Esophagus muscularis mucosa (tissue), 4 donors: ENCODE measurements around the gene CFAP141. TPM values are rescaled to one million over a fixed set of nuclear protein-coding genes. Genes with fewer than 3 reads are reported as not detected.
A peak's percentile ranks its signal among the peaks of the same experiment; 100 is the strongest.

ENCODE experiments used
- DNase-seq: peaks from one replicate; pipeline ENCODE4 v3.0.0-alpha.2; 2017; ENCODE audit errors: extremely low spot score
- H3K27ac ChIP-seq, 4 donors: fragments of 200-600 bp; sonication (generic); replicated peaks in 1 of 4; 1 replicate in 3 of 4; 2 replicates in 1 of 4; pipeline ENCODE4 v1.5.1; 2016 to 2019; ENCODE audit warnings: mild to moderate bottlenecking in 1 of 4
- H3K27me3 ChIP-seq, 4 donors: fragments of 200-600 bp; sonication (generic); one replicate each; pipeline versions ENCODE4 v1.5.1 to v1.6.0; 2016 to 2019
- H3K36me3 ChIP-seq, 4 donors: fragments of 200-600 bp; sonication (generic); one replicate each; pipeline ENCODE4 v1.5.1; 2016 to 2019
- H3K4me1 ChIP-seq, 4 donors: fragments of 200-600 bp; sonication (generic); one replicate each; pipeline ENCODE4 v1.5.1; 2016 to 2019
- H3K4me3 ChIP-seq, 4 donors: fragments of 200-600 bp; sonication (generic); 1 replicate in 2 of 4; 2 replicates in 2 of 4; pipeline ENCODE4 v1.5.1; 2016 to 2019; ENCODE audit warnings: mild to moderate bottlenecking in 4 of 4, moderate library complexity in 1 of 4
- H3K9me3 ChIP-seq, 4 donors: fragments of 200-600 bp; sonication (generic); 1 replicate in 3 of 4; 2 replicates in 1 of 4; pipeline ENCODE4 v1.5.1; 2016 to 2019
- CTCF ChIP-seq, 3 experiments: fragments of 200-600 bp in 2 of 3; fragments of 450-650 bp in 1 of 3; sonication (generic) in 2 of 3; IDR thresholded peaks; one replicate each; pipeline ENCODE4 v1.5.1; 2017 to 2019; ENCODE audit warnings: antibody characterized with exemption in 3 of 3, mild to moderate bottlenecking in 2 of 3, moderate library complexity in 1 of 3
- EP300 ChIP-seq: sonication (generic); formaldehyde crosslinking; IDR thresholded peaks from one replicate; pipeline ENCODE4 v1.6.1; 2017; ENCODE audit warnings: antibody characterized with exemption
- POLR2A ChIP-seq: fragments of 450-650 bp; IDR thresholded peaks from one replicate; pipeline ENCODE4 v1.6.1; 2017; ENCODE audit warnings: antibody characterized with exemption, moderate library complexity, mild to moderate bottlenecking, low read depth
- POLR2AphosphoS5 ChIP-seq, 2 donors: sonication (generic); formaldehyde crosslinking; IDR thresholded peaks; one replicate each; pipeline ENCODE4 v1.6.1; 2017; ENCODE audit warnings: antibody characterized with exemption in 2 of 2
- WGBS: methylation state at CpG from one replicate; pipeline ENCODE4 v1.1.5; 2018; 5-methylcytosine and 5-hydroxymethylcytosine counted together
- intact Hi-C: fragments of 100-400 bp; cut with DNase I; formaldehyde crosslinking; loops from one replicate; pipeline ENCODE4 v1.15.1; 2023
- small RNA-seq, 3 donors: library from RNA; depleted of rRNA; stranded (forward); fragments of <200 nt; gene quantifications; one replicate each; pipeline ENCODE3, GENCODE V24; 2016
- total RNA-seq, 4 donors: library from RNA; depleted of rRNA; stranded (reverse); fragments of >200 nt; gene quantifications; one replicate each; pipeline versions ENCODE4 v1.1.0 to v1.2.1, GENCODE V29; 2016

CFAP141 gene
- total RNA-seq, 4 donors from 2014 or later = not detected

GRCh38 chr1:154154053-154154452, 52.1 kb downstream of the CFAP141 start:
- no peaks in the 10 kb centered on the region for H3K27me3 ChIP-seq
- DNase-seq = no peak
- intact Hi-C loops = no loop called here
- no peak overlapping the region for H3K4me3 ChIP-seq
- H3K9me3 ChIP-seq = no peaks in the 10 kb centered on the region
- peaks cover 16 to 53% (median 32%) of the 10 kb centered on the region in 4 donors for H3K4me1 ChIP-seq
- H3K27ac ChIP-seq = peak overlapping the region; percentile 71 to 79 (median 73)
- WGBS = 96% methylated on average over 6 of the region's 6 CpGs
- TF ChIP-seq POLR2A = no peak
- no peak for TF ChIP-seq CTCF (IDR thresholded peaks at IDR 0.05)
- no peak for TF ChIP-seq POLR2AphosphoS5 (IDR thresholded peaks at IDR 0.05)
- TF ChIP-seq EP300 = no peak
- peaks cover 10 to 34% (median 27%) of the 10 kb centered on the region in 4 donors for H3K36me3 ChIP-seq

GRCh38 chr1:154151311-154151710, 54.8 kb downstream of the CFAP141 start:
- Histone ChIP-seq H3K4me1 (peaks cover 16 to 40% (median 27%) of the 10 kb centered on the region in 4 donors), H3K4me3 (no peak overlapping the region), H3K27ac (peak overlapping the region in 1 of 4 donors; percentile 1), H3K36me3 (peaks cover 0 to 14% (median 5%) of the 10 kb centered on the region in 4 donors), H3K27me3 (no peaks in the 10 kb centered on the region), H3K9me3 (no peaks in the 10 kb centered on the region)
- DNase-seq = no peak
- TF ChIP-seq POLR2AphosphoS5 (IDR thresholded peaks at IDR 0.05) (no peak), CTCF (IDR thresholded peaks at IDR 0.05) (no peak), POLR2A (no peak), EP300 (no peak)
- intact Hi-C loops = no loop called here

Small RNA genes within 50 kb of the gene (small RNA-seq; reads per million reads assigned to genes)
- 0.25 to 0.56 (median 0.51) reads per million in 3 donors for gene MIR190B

Other genes starting within 250 kb of the CFAP141 start
- gene CRTC2, start 247.7 kb downstream of the CFAP141 start, total RNA-seq = 10 to 100 TPM; 12.5 to 20.4 (median 17.6) TPM
- gene SLC39A1, start 242.8 kb downstream of the CFAP141 start, total RNA-seq = 100 to 1,000 TPM in 3 of 4 donors, 10 to 100 TPM in 1; 74.3 to 114 (median 104) TPM
- 1 to 10 TPM; 2.9 to 7.6 (median 6.8) TPM for gene CREB3L4, start 238.4 kb downstream of the CFAP141 start, total RNA-seq
- 100 to 1,000 TPM; 175 to 238 (median 216) TPM for gene JTB, start 228.7 kb downstream of the CFAP141 start, total RNA-seq
- 10 to 100 TPM; 41.1 to 56.3 (median 46.6) TPM for gene RAB13, start 220.0 kb downstream of the CFAP141 start, total RNA-seq
- 1,000 to 10,000 TPM; 1,242 to 3,317 (median 2,693) TPM for gene RPS27, start 215.6 kb downstream of the CFAP141 start, total RNA-seq
- gene NUP210L, start 51.3 kb downstream of the CFAP141 start, total RNA-seq = not detected
- 100 to 1,000 TPM in 3 of 4 donors, 10 to 100 TPM in 1; 75.6 to 205 (median 131) TPM for gene TPM3, start 14.2 kb downstream of the CFAP141 start, total RNA-seq
- gene UBAP2L, start 14.6 kb upstream of the CFAP141 start, total RNA-seq = 10 to 100 TPM; 53.6 to 79.7 (median 63.4) TPM
- 100 to 1,000 TPM in 2 of 4 donors, 10 to 100 TPM in 2; 71.0 to 127 (median 104) TPM for gene HAX1, start 66.3 kb upstream of the CFAP141 start, total RNA-seq
- not detected for gene AQP10, start 114.8 kb upstream of the CFAP141 start, total RNA-seq
- 100 to 1,000 TPM; 108 to 178 (median 128) TPM for gene ATP8B2, start 119.2 kb upstream of the CFAP141 start, total RNA-seq
- gene IL6R, start 199.0 kb upstream of the CFAP141 start, total RNA-seq = 10 to 100 TPM; 44.4 to 61.1 (median 54.9) TPM